HCT116 (cell line): Measurements from ENCODE around the gene RPL27. TPM values are rescaled to one million over a fixed set of nuclear protein-coding genes. Genes with fewer than 3 reads are reported as not detected.

Source experiments
- ATAC-seq: fragments of 200-7000 bp; cut with Tn5 transposase; 2 replicates; pipeline ENCODE4 v1.9.1; 2020; ENCODE audit warnings: mild to moderate bottlenecking, moderate library complexity
- BruUV-seq: library from RNA; stranded (reverse); fragments of 400-500 nt; replicated peaks from 2 replicates; lab custom pipeline; 2021; lab: Mats Ljungman, UMichigan
- CTCF ChIA-PET: fragments of 300-600 bp; sonication (Branson Sonifier 250); formaldehyde crosslinking; loops from one replicate; lab custom pipeline; 2021; ENCODE audit warnings: antibody characterized with exemption; lab: Charles Lee
- POLR2A ChIA-PET: fragments of 300-600, 350-600 bp; sonication (Branson Sonifier 250); formaldehyde crosslinking; loops from one replicate; lab custom pipeline; 2021; ENCODE audit warnings: antibody characterized with exemption; lab: Charles Lee
- RAD21 ChIA-PET, 2 experiments: fragments of 300-600 bp; sonication (Branson Sonifier 250); formaldehyde crosslinking; loops; one replicate each; lab custom pipeline; 2023; ENCODE audit warnings: low total read pairs in 2 of 2; ENCODE audit not compliant: uncharacterized antibody in 2 of 2, unreplicated experiment in 2 of 2, low non-redundant PET in 1 of 2; lab: Charles Lee
- DNase-seq: peaks from one replicate; pipeline ENCODE4 v3.0.0-alpha.2; 2010; ENCODE audit warnings: low read depth, low spot score
- H2AFZ ChIP-seq: fragments of 200-600 bp; shearing (Covaris generic), sonication (generic); 2 replicates; pipeline ENCODE4 v1.6.1; 2017; ENCODE audit warnings: low read depth, mixed run types, mixed read lengths, antibody characterized with exemption, low read length; ENCODE audit not compliant: poor library complexity, severe bottlenecking
- H3K27ac ChIP-seq: 2 replicates; pipeline ENCODE4 v1.5.1; 2012; ENCODE audit warnings: low read depth, low read length
- H3K27me3 ChIP-seq: fragments of 200-600 bp; sonication (generic); 2 replicates; pipeline ENCODE4 v1.6.1; 2016; ENCODE audit warnings: mixed run types, low read length, mixed read lengths; ENCODE audit not compliant: insufficient read depth
- H3K36me3 ChIP-seq, 2 experiments: fragments of 200-500 bp in 1 of 2; fragments of 200-600 bp in 1 of 2; sonication (Bioruptor generic) in 1 of 2; sonication (generic) in 1 of 2; 2 replicates each; pipeline versions ENCODE4 v1.5.1 to v1.6.1; 2014 to 2016; ENCODE audit warnings: low read length in 2 of 2, inconsistent platforms in 1 of 2, mixed read lengths in 1 of 2, mixed run types in 1 of 2; ENCODE audit not compliant: insufficient read depth in 2 of 2, control insufficient read depth in 1 of 2
- H3K4me1 ChIP-seq, 2 experiments: fragments of 200-600 bp in 1 of 2; sonication (generic) in 1 of 2; 2 replicates each; pipeline versions ENCODE4 v1.5.1 to v1.6.1; 2012 to 2017; ENCODE audit warnings: low read length in 2 of 2, inconsistent platforms in 1 of 2, mild to moderate bottlenecking in 1 of 2, mixed read lengths in 1 of 2, mixed run types in 1 of 2, moderate library complexity in 1 of 2; ENCODE audit not compliant: insufficient read depth in 2 of 2, control insufficient read depth in 1 of 2
- H3K4me2 ChIP-seq: fragments of 200-600 bp; sonication (generic); 2 replicates; pipeline ENCODE4 v1.6.1; 2017; ENCODE audit warnings: mixed run types, low read length, mixed read lengths
- H3K4me3 ChIP-seq, 2 experiments: fragments of 200-600 bp in 1 of 2; sonication (generic) in 1 of 2; replicated peaks in 1 of 2; 2 replicates each; pipeline ENCODE4 v1.5.1; 2011 to 2016; ENCODE audit warnings: low read length in 2 of 2, control low read depth in 1 of 2, low read depth in 1 of 2, mild to moderate bottlenecking in 1 of 2, mixed read lengths in 1 of 2, mixed run types in 1 of 2
- H3K79me2 ChIP-seq: fragments of 200-600 bp; sonication (generic); 2 replicates; pipeline ENCODE4 v1.6.1; 2017; ENCODE audit warnings: mild to moderate bottlenecking, mixed run types, low read length, moderate library complexity, mixed read lengths; ENCODE audit not compliant: insufficient read depth
- H3K9ac ChIP-seq: fragments of 200-600 bp; sonication (generic); 2 replicates; pipeline ENCODE4 v1.6.1; 2016; ENCODE audit warnings: low read length, mixed read lengths
- H3K9me2 ChIP-seq: fragments of 200-600 bp; sonication (generic), shearing (Covaris generic); 2 replicates; pipeline ENCODE4 v1.6.1; 2017; ENCODE audit warnings: mixed run types, mild to moderate bottlenecking, moderate library complexity; ENCODE audit not compliant: insufficient read depth
- H3K9me3 ChIP-seq, 2 experiments: fragments of 200-500 bp in 1 of 2; fragments of 200-600 bp in 1 of 2; sonication (Bioruptor generic) in 1 of 2; sonication (generic) in 1 of 2; 2 replicates each; pipeline ENCODE4 v1.6.1; 2014 to 2017; ENCODE audit warnings: low read length in 2 of 2, mixed read lengths in 2 of 2, inconsistent platforms in 1 of 2, low read depth in 1 of 2, mild to moderate bottlenecking in 1 of 2, mixed run types in 1 of 2, moderate library complexity in 1 of 2; ENCODE audit not compliant: control insufficient read depth in 1 of 2, insufficient read depth in 1 of 2
- H4K20me1 ChIP-seq: fragments of 200-600 bp; sonication (generic), shearing (Covaris generic); 2 replicates; pipeline ENCODE4 v1.6.1; 2017; ENCODE audit warnings: mixed run types, mild to moderate bottlenecking, moderate library complexity; ENCODE audit not compliant: insufficient read depth
- CBX3 ChIP-seq: IDR thresholded peaks from 2 replicates; pipeline ENCODE4 v1.6.1; 2012; ENCODE audit warnings: low read depth
- CTCF ChIP-seq, 3 experiments: fragments of 200-600 bp in 1 of 3; sonication (generic) in 1 of 3; IDR thresholded peaks in 2 of 3; conservative IDR thresholded peaks in 1 of 3; 2 replicates each; pipeline ENCODE4 v1.5.1; 2012 to 2017; ENCODE audit warnings: low read depth in 2 of 3, low read length in 2 of 3, antibody characterized with exemption in 1 of 3, borderline replicate concordance in 1 of 3, control low read depth in 1 of 3, mild to moderate bottlenecking in 1 of 3, mixed read lengths in 1 of 3, mixed run types in 1 of 3, moderate library complexity in 1 of 3; ENCODE audit not compliant: insufficient read depth in 1 of 3
- EGR1 ChIP-seq: IDR thresholded peaks from 2 replicates; pipeline ENCODE4 v1.6.1; 2012; ENCODE audit warnings: low read depth
- ELF1 ChIP-seq: IDR thresholded peaks from 2 replicates; pipeline ENCODE4 v1.6.1; 2012; ENCODE audit warnings: low read depth, borderline replicate concordance
- MAX ChIP-seq: IDR thresholded peaks from 2 replicates; pipeline ENCODE4 v1.6.1; 2012
- POLR2A ChIP-seq: IDR thresholded peaks from 2 replicates; pipeline ENCODE4 v1.7.0; 2011; ENCODE audit warnings: borderline replicate concordance; ENCODE audit not compliant: insufficient read depth, insufficient read length; ENCODE audit errors: extremely low read depth
- ZNF274 ChIP-seq: fragments of 200-500 bp; sonication (Bioruptor generic); IDR thresholded peaks from 2 replicates; pipeline ENCODE4 v1.6.1; 2014; ENCODE audit warnings: mild to moderate bottlenecking, low read depth, low read length, inconsistent platforms
- intact Hi-C: fragments of 100-400 bp; cut with micrococcal nuclease; formaldehyde crosslinking; loops from 2 replicates; pipeline ENCODE4 v1.10.0; 2022
- total RNA-seq: library from RNA; stranded (reverse); gene quantifications from one replicate; pipeline ENCODE4 v1.2.1, GENCODE V29; 2021; ENCODE audit not compliant: unreplicated experiment

RPL27 gene
- total RNA-seq, 1 experiment from 2014 or later: 1,295 TPM

- intact Hi-C loops: no loop called here
- no peak for TF ChIP-seq ZNF274
- no peak for TF ChIP-seq POLR2A
- TF ChIP-seq EGR1: no peak
- TF ChIP-seq MAX: no peak
- no peak for TF ChIP-seq CBX3
- no peak for TF ChIP-seq CTCF (IDR thresholded peaks at IDR 0.05 in 2 of 3, conservative IDR thresholded peaks at IDR 0.05 in 1 of 3; ENCODE audit: borderline replicate concordance in 1 of 3, insufficient read depth in 1 of 3, low read depth in 2 of 3, low read length in 2 of 3)
- no peak for TF ChIP-seq ELF1
- CTCF ChIA-PET: no interaction called here
Observed at GRCh38 chr17:43026595-43026994, 28.4 kb downstream of the RPL27 start.

More at GRCh38 chr17:43026595-43026994, 28.4 kb downstream of the RPL27 start:
- peaks cover 6 to 23% of the 10 kb centered on the region in 2 experiments; a peak in 3 of 4 replicates for H3K4me1 ChIP-seq
- ATAC-seq (no peak), DNase-seq (no peak)
- RAD21 ChIA-PET: no interaction called here
- H3K27me3 ChIP-seq: no peaks in the 10 kb centered on the region
- H3K27ac ChIP-seq: no peak overlapping the region
- H3K9me3 ChIP-seq: no peaks in the 10 kb centered on the region
- no peak overlapping the region for H3K4me3 ChIP-seq
- H3K36me3 ChIP-seq: no peaks in the 10 kb centered on the region
- POLR2A ChIA-PET: interaction anchor here (1.6 kb wide), 1 partner anchor 29 kb away, joined by 3 read pairs; the partner anchor contains the start of gene RPL27
- H4K20me1 ChIP-seq: no peaks in the 10 kb centered on the region
- H3K9ac ChIP-seq: no peak overlapping the region
- H2AFZ ChIP-seq: no peak overlapping the region
- no TSS peak for BruUV-seq
- H3K4me2 ChIP-seq: no peak overlapping the region
- H3K9me2 ChIP-seq: no peaks in the 10 kb centered on the region
- peaks cover 3% of the 10 kb centered on the region; the same call in 1 of the 2 replicates for H3K79me2 ChIP-seq
